SKM-1 treated with dmso at 0.1 percent for 144 hours (cell line): Measurements from ENCODE around the gene CHCHD3.

Experiments used
- DNase-seq: peaks from one replicate; lab custom pipeline; 2025; ENCODE audit not compliant: unreplicated experiment; lab: John Stamatoyannopoulos, UW

The CHCHD3 gene

GRCh38 chr7:132871419-132871818 lies 210.5 kb downstream of the CHCHD3 start:
- no peak for DNase-seq

- no peak for DNase-seq
Observed at GRCh38 chr7:132869166-132869861, 212.6 kb downstream of the CHCHD3 start.

GRCh38 chr7:132866551-132866950 lies 215.3 kb downstream of the CHCHD3 start:
- no peak for DNase-seq

- DNase-seq, result no peak
Observed at GRCh38 chr7:132866144-132866531, 215.8 kb downstream of the CHCHD3 start.

- no peak for DNase-seq
Observed at GRCh38 chr7:132865366-132866143, 216.3 kb downstream of the CHCHD3 start.

GRCh38 chr7:132861940-132862554 lies 219.8 kb downstream of the CHCHD3 start:
- no peak for DNase-seq

GRCh38 chr7:132861424-132861823 lies 220.5 kb downstream of the CHCHD3 start:
- DNase-seq, result no peak

- no peak for DNase-seq
Observed at GRCh38 chr7:132859199-132859598, 222.7 kb downstream of the CHCHD3 start.

- DNase-seq, result no peak
Observed at GRCh38 chr7:132858760-132859159, 223.1 kb downstream of the CHCHD3 start.

GRCh38 chr7:132858251-132858650 lies 223.6 kb downstream of the CHCHD3 start:
- DNase-seq, result no peak

- no peak for DNase-seq
Observed at GRCh38 chr7:132857703-132858102, 224.2 kb downstream of the CHCHD3 start.

- DNase-seq, result no peak
Observed at GRCh38 chr7:132857031-132857430, 224.9 kb downstream of the CHCHD3 start.

- DNase-seq, result no peak
Observed at GRCh38 chr7:132856416-132856815, 225.5 kb downstream of the CHCHD3 start.

- DNase-seq, result no peak
Observed at GRCh38 chr7:132855901-132856300, 226.0 kb downstream of the CHCHD3 start.

GRCh38 chr7:132854238-132854637 lies 227.7 kb downstream of the CHCHD3 start:
- DNase-seq, result no peak

GRCh38 chr7:132847376-132847775 lies 234.5 kb downstream of the CHCHD3 start:
- DNase-seq, result no peak

- DNase-seq, result no peak
Observed at GRCh38 chr7:132846086-132846485, 235.8 kb downstream of the CHCHD3 start.

GRCh38 chr7:132842478-132842877 lies 239.4 kb downstream of the CHCHD3 start:
- DNase-seq, result no peak

- DNase-seq, result no peak
Observed at GRCh38 chr7:132840199-132840598, 241.7 kb downstream of the CHCHD3 start.

GRCh38 chr7:132838313-132838712 lies 243.6 kb downstream of the CHCHD3 start:
- no peak for DNase-seq

GRCh38 chr7:132837529-132837928 lies 244.4 kb downstream of the CHCHD3 start:
- DNase-seq, result no peak

- DNase-seq, result no peak
Observed at GRCh38 chr7:132836746-132837145, 245.1 kb downstream of the CHCHD3 start.
